Astrocyte (in vitro differentiated cells and primary cell): ENCODE results near the gene TPRX1.

Experiments
- CTCF ChIP-seq: IDR thresholded peaks from 2 replicates; pipeline ENCODE4 v1.5.1; 2011; ENCODE audit warnings: low read depth, mild to moderate bottlenecking, inconsistent platforms, low read length, moderate library complexity; ENCODE audit not compliant: insufficient read depth
- EZH2 ChIP-seq: IDR thresholded peaks from 2 replicates; pipeline ENCODE4 v1.6.1; 2012; ENCODE audit warnings: mild to moderate bottlenecking, low read length, inconsistent platforms; ENCODE audit not compliant: insufficient read depth

GRCh38 chr19:47768604-47769003 lies 35.7 kb downstream of the TPRX1 start:
- no peak for TF ChIP-seq CTCF
- TF ChIP-seq EZH2, result no peak
